ENCODE measurements around the gene ZDHHC3.

DNA sequence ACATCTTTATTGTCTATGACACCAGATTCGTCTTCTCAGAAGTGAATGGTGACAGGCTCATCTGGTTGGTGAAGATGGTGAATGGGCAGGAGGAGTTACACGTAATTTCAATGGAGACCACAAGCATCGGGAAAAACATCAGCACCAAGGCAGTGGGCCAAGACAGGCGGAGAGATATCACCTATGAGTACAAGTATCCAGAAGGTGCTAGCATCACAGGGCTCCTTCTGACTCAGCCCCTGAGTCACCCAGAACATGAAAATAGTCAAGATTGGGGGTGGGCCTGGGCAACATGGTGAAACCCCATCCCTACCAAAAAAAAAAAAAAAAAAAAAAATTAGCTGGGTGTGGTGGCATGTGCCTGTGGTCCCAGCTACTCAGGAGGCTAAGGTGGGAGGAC, 69.0 kb downstream of the ZDHHC3 start:
- TF ChIP-seq, protein P1, sequence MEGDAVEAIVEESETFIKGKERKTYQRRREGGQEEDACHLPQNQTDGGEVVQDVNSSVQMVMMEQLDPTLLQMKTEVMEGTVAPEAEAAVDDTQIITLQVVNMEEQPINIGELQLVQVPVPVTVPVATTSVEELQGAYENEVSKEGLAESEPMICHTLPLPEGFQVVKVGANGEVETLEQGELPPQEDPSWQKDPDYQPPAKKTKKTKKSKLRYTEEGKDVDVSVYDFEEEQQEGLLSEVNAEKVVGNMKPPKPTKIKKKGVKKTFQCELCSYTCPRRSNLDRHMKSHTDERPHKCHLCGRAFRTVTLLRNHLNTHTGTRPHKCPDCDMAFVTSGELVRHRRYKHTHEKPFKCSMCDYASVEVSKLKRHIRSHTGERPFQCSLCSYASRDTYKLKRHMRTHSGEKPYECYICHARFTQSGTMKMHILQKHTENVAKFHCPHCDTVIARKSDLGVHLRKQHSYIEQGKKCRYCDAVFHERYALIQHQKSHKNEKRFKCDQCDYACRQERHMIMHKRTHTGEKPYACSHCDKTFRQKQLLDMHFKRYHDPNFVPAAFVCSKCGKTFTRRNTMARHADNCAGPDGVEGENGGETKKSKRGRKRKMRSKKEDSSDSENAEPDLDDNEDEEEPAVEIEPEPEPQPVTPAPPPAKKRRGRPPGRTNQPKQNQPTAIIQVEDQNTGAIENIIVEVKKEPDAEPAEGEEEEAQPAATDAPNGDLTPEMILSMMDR (IDR thresholded peaks at IDR 0.05), result no peak
- TF ChIP-seq POLR2A (IDR thresholded peaks at IDR 0.05), result no peak
